HG03469 (cell line): ENCODE data around the gene C2orf42.
A peak's percentile ranks its signal among the peaks of the same experiment; 100 is the strongest.
"Not testable (repeated sequence)": the region's sequence is repeated elsewhere in the genome, so short reads cannot be mapped to it uniquely, and the experiment has no call there.

ENCODE experiments used
- ATAC-seq: cut with Tn5 transposase; IDR thresholded peaks from one replicate; pipeline ENCODE4 v1.9.1; 2021; ENCODE audit warnings: mild to moderate bottlenecking, moderate library complexity, moderate number of reproducible peaks; ENCODE audit not compliant: unreplicated experiment

C2orf42 gene

DNA sequence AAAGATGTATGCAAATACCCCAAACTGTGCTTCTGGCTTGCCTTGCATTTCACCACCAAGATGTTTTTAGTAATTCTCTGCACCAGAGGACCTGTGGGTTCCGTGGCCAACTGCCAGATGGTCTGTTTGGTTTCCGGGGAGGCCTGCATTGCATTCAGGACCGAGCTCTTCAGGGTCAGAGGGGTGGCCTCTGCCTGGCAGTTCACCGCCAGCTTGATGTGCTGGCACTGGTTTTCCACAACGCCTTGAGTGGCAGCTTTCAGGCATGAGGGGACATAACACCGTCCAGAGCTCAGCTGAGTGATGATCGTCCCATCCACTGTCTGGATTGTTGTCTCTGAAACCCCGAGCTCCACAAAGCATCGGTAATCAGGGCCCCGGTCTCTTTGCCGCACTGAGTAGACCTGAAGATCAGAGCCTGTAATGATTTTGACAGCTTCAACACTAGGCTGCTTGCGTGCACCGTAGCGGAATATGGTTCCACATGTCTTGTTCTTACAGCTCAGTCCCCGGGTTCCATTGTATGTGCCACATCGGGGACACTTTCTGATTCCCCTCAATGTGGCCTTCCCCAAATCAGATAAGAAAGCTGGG, 9.4 kb downstream of the C2orf42 start:
- peak; percentile 64 for ATAC-seq

DNA sequence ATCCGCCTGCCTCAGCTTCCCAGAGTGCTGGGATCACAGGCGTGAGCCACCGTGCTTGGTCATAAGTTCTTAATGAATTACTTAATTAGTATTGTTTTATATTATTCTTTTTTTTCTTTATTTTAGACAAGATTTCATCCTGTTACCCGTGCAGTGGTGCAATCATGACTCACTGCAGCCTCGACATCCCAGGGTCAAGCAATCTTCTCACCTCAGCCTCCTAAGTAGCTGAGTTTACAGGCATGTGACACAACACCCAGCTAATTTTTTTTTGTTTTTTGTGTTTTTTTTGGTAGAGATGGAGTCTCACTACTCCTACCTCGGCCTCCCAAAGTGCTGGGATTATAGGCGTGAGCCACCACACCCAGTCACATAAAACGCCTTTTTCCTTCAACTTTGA, 17.3 kb downstream of the C2orf42 start:
- ATAC-seq, result no peak

DNA sequence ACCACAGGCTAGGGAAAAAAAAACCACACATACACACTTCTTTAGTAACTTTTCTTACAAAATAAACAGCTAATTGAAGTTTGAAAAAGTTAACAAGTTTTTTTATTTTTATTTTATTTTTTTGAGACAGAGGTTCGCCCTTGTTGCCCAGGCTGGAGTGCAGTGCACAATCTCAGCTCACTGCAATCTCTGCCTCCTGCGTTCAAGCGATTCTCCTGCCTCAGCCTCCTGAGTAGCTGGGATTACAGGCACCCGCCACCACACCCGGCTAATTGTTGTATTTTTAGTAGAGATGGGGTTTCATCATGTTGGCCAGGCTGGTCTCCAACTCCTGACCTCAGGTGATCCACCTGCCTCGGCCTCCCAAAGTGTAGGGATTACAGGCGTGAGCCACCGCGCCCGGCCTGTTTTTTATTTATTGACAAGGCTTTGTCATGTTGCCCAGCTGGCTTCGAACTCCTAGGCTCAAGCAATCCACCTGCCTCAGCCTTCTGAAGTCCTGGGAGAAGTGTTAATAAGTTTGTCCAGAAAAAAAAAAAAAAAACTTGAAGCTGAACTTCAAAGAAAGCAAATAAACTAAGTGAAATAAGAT, 21.1 kb downstream of the C2orf42 start:
- not testable (repeated sequence) for ATAC-seq

DNA sequence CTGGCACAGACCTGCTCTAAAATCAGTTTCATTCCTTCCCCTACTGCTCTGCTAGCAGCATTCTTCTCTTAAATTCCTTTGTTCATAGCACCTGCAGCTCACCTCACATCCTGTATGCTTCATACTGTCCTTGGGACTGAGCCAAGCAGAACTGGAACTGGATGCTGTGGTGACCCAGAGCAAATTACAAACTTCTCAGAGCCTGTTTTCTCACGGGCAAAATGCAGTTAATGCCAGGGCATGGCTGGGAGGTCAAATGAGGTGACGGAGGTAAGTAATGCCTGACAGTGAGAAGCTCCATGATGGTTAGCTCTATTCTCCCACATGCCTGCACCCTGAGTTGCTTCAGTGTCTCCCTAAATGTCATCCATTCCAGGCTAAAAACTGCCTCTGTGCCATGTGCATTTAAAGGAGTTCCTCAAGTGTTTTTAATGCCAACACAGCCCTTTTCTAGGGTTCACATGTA, 29.7 kb downstream of the C2orf42 start:
- ATAC-seq, result peak; percentile 79

DNA sequence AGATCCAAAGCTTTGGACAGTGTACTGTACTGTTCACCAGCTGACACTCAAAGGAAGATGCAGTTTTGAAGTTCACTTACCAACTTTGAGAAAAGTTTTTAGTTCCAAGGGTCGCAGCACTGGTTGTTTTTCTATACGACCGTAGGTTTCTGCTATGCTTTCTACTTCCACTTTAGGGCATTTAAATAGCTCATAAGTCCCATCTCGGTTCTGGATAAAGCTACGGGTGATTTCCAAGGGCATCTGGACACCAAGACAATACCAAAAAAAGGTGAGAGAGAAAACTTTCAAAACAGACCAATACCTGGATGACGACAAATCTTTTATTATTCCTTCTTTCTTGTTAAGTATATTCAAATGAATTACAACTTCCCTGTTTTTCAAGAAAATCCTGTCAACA, 30.3 kb downstream of the C2orf42 start:
- no peak for ATAC-seq

DNA sequence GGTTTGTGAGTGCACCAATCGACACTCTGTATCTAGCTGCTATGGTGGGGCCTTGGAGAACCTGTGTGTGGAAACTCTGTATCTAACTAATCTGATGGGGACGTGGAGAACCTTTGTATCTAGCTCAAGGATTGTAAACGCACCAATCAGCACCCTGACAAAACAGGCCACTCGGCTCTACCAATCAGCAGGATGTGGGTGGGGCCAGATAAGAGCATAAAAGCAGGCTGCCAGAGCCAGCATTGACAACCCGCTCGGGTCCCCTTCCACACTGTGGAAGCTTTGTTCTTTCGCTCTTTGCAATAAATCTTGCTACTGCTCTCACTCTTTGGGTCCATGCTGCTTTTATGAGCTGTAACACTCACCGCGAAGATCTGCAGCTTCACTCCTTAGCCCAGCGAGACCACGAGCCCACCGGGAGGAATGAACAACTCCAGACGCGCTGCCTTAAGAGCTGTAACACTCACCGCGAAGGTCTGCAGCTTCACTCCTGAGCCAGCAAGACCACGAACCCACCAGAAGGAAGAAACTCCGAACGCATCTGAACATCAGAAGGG, 41.6 kb downstream of the C2orf42 start:
- ATAC-seq, result not testable (repeated sequence)

DNA sequence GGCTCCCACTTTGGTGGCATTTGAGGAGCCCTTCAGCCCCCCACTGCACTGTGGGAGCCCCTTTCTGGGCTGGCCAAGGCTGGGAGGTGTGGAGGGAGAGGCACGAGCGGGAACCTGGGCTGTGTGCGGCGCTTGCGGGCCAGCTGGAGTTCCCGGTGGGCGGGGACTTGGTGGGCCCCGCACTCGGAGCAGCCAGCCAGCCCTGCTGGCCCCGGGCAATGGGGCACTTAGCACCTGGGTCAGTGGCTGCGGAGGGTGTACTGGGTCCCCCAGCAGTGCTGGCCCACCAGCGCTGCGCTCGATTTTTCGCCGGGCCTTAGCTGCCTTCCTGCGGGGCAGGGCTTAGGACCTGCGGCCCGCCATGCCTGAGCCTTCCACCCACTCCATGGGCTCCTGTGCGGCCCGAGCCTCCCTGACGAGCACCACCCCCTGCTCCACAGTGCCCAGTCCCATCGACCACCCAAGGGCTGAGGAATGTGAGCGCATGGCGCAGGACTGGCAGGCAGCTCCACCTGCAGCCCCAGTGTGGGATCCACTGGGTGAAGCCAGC, 42.5 kb downstream of the C2orf42 start:
- ATAC-seq, result not testable (repeated sequence)

DNA sequence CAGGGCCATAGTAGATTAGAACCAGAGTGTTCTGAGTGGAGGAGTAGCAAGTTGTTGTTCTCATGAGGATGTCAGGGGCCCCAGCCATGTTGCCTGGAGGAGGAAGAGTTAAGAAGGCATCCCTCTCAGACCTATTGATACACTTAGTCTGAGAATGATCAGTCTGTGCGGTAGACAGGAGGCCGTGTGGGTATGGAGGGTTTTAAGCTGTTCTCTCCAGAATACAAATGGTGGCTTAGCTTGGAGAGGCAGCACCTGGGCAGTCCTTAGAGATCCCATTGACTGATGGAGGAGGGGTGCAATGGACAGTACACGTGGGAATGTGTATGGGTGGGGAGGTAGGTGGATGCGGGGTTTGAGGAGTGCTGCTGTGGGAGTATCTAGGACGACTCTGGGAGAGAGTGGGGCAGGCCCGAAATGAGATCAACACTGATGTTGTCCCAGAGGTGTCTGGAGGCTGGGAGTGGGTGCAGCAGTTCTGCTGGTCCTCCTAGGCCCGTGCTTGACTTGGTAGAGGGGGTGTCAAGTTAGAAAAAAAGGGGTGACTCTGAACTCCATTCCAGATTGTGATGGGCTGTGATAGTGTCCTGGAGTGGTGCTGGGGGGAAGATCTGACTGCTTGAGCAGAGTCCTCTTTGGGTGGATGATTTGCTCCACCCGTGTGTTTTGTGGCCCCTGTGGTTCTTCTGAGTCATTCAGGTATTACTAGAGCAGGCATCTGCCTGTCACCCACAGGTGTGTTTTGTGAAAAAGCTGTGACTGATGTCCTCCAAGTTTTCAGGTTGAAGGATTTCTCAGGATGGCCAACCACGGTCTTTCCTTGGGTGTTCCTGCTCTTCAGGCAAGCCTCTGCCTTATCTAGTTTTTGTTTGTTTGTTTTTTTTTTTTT, 44.7 kb downstream of the C2orf42 start:
- ATAC-seq, result no peak

DNA sequence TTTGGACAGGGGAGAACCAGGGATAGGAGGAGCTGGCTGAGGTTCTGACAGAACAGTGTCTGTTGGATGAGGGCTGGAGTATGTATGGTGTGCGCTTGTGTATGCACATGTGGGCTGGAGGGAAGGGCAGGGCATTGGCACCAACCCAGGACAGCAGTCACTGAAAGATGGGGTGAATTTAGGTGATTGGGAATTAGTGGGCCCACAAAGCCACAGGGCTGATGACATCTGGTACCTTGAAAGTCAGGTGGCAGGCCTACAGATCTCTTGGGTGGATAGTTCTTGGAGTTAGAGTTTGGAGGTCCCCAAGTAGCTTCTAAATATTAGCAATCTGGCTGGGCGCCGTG, 45.7 kb downstream of the C2orf42 start:
- no peak for ATAC-seq

DNA sequence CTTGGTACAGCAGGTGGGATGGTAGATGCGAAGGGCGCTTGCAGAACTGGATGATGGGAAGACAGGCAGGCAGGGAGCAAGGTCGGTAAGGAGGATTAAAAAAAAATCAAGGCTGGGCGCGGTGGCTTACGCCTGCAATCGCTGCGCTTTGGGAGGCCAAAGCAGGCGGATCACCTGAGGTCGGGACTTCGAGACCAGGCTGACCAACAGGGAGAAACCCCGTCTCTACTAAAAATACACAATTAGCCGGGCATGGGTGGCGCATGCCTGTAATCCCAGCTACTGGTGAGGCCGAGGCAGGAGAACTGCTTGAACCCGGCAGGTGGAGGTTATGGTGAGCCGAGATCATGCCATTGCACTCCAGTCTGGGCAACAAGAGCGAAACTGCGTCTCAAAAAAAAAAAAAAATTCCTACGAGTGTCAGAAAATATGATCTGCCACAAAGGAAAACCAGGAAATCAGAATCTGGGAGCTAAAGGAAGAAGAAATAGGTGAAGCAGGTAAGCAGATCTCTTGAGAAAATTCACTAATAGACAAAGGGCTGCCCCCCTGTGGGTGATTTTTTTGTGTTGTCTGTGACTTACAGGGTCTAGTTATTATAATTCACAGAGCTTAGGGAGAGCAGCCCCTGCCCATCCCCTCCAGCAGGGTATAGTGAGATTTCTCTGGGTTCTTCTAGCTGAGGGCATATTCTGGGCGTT, 46.2 kb downstream of the C2orf42 start:
- no peak for ATAC-seq

DNA sequence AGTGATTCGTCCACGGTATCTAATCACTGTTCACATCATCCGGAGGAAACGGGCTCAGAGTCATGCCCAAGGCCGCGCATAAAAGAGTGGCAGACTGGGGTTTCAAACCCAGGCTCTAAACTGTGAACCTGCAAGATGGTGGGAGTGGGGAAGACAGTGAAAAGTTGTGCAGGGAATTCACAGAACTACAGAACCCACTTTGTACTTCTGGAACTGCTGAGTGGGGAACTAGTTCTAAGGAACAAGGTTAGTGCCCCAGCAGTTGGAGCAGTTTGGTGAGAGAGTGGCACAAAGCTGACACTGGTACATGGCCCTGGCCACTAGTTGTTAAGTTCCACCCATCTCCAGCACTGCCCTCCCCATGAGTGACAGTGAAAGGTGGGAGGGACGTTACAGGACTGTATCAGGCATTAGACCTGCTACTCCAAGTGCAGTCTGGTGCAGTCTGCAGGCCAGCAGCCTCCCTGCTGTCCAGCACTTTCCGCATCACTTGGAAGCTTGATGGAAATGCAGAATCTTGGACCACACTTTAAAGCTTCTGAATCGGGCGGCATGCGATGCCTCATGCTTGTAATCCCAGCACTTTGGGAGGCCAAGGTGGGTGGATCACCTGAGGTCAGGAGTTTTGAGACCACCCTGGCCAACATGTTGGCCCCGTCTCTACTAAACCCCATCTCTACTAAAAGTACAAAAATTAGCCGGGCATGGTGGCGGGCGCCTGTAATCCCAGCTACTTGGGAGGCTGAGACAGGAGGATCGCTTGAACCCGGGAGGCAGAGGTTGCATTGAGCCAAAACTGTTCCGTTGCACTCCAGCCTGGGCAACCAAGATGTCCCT, 47.3 kb downstream of the C2orf42 start:
- ATAC-seq, result no peak

DNA sequence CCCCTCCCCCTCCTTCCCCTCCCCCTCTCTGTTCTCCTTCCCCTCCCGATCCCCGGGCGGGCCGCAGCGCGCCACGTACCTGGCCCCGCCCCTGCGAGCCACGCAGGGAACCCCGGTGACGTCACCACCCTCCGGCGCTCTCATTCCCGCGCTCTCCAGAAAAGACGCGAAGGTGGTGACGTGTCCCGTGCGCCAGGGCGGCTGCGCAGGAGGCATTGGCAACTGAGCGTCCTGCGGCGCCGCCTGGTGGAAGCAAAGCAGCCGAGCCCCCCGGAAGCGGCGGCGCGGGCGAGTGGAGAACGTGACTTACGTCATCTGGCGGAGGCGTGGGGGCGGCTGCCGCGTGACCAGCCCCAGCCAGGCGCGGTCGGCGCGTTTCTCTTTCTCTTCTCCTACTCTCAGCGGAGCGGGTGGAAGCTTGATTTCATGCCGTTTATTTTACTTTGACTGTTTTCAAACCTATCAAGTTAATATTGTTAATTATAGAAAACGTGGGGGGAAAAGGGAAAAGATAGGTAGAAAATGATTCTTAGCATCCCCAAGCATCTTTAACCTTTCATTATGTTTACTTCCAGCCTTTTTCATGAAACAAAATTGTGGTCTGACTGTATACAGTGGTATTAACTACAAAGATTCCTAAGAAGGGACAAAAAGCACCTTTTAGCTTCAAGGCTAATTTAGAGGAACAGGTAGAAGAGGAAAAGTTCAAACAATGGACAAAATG, 48.1 kb downstream of the C2orf42 start:
- peak; percentile 65 for ATAC-seq

DNA sequence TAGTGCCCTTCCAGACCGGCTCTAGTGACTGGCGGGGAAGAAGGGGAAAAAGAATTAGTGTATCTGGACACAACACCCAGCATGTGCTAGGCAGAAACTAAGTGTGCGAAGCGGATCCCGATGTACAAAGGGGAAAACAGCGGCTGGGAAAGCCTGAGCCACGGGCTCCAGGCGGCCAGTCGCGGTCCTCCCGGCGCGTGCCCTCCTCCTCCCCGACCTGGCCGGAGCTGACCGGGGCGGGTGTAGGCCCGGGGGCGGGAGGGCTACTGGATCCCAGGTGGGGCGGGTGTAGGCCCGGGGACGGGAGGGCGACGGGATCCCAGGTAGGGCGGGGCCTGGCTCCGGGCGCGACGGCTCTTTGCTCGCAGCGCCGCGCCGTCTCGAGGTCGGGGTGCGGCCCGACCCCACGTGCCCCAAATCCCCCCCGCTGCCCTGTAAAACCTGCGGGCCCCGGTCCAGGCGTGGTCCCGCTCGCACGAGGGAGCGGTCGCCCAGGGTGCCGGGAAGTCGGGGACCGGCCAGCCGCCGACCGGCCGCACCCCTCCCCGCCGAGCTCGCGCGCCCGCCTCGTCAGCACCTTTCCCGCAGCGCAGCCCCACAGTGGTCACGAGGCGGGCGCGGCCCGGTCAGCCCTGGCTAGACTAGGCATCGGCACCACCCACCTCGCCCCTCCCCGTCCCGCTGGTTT, 48.8 kb downstream of the C2orf42 start:
- ATAC-seq, result peak; percentile 3

DNA sequence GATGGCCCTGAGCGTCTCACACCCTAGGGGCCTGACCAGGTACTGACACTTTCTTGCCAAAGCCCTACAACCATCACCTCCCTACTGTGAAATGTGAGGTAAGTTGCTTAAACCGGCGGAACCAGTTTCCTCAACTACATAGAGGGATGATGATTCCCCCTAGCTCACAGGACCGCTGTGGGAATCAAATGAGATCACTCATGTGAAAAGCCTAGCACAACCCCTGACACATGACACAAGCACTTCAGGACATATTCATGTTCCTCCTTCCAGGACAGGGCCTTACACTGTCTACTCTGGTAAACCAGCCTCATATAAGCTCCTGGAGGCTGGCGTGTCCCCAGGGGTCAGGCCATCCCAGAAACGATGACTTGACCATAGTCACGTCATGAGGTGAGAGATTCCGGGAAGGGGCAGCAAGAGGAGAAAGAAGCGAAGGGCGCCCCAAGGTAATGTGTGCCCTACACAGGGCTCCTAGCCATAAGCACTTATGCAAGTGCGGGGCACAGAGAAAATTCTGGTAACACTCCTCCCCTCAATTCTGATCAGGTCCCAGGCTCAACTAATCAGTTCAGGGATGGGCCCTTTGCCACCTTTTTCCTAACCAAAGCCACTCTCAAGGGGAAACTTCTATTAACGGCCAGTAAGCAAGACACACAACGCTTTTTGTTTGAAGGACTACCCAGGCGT, 49.5 kb downstream of the C2orf42 start:
- peak; percentile 28 for ATAC-seq

DNA sequence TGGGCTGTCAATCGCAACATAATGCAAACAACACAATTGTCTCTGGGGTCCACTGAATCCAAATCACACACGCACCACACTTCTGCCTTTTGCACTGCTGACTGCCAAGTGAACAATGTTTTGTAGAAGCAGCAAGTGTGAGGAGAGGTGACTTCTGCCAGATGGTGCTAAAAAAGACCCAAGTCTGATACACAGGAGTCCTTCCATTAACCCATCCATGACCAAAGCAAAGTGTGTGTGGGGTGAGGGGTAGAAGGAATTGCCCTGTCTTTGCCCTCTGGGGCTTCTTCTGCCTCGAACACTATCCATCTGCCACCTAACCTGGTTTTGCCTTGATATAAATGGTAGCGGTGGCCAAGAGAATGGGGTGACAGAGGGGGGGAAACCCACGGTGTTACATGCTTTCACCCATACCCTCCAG, 50.0 kb downstream of the C2orf42 start:
- ATAC-seq, result no peak

DNA sequence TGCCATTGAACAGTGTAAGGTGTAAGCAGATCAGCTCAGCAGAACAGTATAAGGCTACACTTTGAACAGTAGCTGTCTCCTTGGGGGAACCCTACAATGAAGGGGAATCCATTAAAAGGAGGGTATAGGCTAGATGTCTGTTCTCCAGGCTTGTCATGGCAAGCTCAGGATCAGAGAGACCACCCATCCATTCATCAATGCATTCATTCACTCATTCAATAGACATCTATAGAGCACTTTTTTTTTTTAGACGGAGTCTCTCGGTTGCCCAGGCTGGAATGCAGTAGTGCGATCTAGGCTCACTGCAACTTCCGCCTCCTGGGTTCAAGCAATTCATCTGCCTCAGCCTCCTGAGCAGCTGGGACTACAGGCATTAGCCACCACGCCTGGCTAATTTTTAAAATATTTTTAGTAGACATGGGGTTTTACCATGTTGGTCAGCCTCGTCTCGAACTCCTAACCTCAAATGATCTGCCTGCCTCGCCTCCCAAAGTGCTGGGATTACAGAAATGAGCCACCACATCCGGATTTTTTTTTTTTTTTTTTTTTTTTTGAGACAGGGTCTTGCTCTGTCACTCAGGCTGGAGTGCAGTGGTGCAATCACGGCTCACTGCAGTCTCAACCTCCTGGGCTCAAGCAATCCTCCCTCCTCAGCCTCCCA, 56.4 kb downstream of the C2orf42 start:
- ATAC-seq, result not testable (repeated sequence)

DNA sequence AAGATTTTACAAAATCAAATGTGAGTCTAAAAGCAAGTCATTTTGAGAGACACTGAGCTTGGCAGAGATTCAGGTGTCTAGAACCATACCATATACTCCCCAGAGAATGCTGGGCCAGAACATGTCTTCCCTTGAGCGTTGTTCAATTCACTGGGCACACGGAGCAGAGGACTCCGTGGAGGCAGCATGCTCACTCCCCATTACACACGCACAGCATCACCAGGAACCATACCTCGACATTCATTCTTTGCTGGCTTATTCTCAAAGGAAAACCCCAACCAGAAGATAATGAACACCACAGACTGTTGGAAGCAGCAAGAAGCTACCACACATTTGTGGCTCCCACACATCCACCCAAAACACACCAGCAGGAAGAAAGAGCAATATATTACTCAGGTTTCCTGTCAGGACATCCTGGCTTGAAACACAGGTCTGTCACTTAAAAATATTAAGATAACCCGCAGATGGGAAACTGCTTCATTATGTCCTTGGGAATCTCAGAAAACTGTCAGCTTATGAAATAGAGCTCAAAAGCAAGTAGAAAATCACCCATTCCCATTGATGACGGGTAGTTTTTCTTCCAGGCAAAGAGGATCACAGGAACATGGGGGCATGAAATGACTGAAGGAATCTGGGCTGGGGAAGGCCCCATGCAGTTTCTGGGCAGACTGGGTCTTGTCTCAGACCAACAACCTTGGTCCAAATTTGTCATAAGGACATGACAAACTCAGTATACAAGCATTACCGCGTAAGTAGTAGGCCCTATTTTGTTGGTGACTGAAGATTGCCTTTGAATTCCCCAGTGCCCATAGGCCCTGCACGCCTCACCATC, 57.1 kb downstream of the C2orf42 start:
- no peak for ATAC-seq
